GM19372 (cell line): ENCODE measurements around the gene STX2.

Experiments used
- ATAC-seq: cut with Tn5 transposase; IDR thresholded peaks from one replicate; pipeline ENCODE4 v1.9.1; 2021; ENCODE audit warnings: mild to moderate bottlenecking, low read depth, moderate library complexity; ENCODE audit not compliant: unreplicated experiment

The STX2 gene

GRCh38 chr12:130831876-130832405 lies 7.1 kb downstream of the STX2 start:
- no peak for ATAC-seq

- ATAC-seq = no peak
These were observed 7.8 kb downstream of the STX2 start for GRCh38 chr12:130831246-130831645.

- ATAC-seq = no peak
These were observed 8.9 kb downstream of the STX2 start for GRCh38 chr12:130830246-130830551.

- ATAC-seq = no peak
These were observed 9.4 kb downstream of the STX2 start for GRCh38 chr12:130829391-130830245.

GRCh38 chr12:130828895-130829294 lies 10.2 kb downstream of the STX2 start:
- ATAC-seq = no peak

GRCh38 chr12:130827432-130827831 lies 11.6 kb downstream of the STX2 start:
- ATAC-seq = no peak

- no peak for ATAC-seq
These were observed 12.8 kb downstream of the STX2 start for GRCh38 chr12:130826151-130826801.

GRCh38 chr12:130825771-130826150 lies 13.3 kb downstream of the STX2 start:
- ATAC-seq = no peak

GRCh38 chr12:130819681-130820080 lies 19.4 kb downstream of the STX2 start:
- no peak for ATAC-seq

GRCh38 chr12:130818635-130819576 lies 20.1 kb downstream of the STX2 start:
- ATAC-seq = peak; percentile 89

GRCh38 chr12:130818272-130818634 lies 20.8 kb downstream of the STX2 start:
- ATAC-seq = peak; percentile 22

- ATAC-seq = no peak
These were observed 21.2 kb downstream of the STX2 start for GRCh38 chr12:130817804-130818203.

GRCh38 chr12:130816097-130816496 lies 23.0 kb downstream of the STX2 start:
- no peak for ATAC-seq

GRCh38 chr12:130815028-130815741 lies 23.9 kb downstream of the STX2 start:
- no peak for ATAC-seq

- ATAC-seq = no peak
These were observed 25.1 kb downstream of the STX2 start for GRCh38 chr12:130813949-130814348.

GRCh38 chr12:130813436-130813835 lies 25.6 kb downstream of the STX2 start:
- no peak for ATAC-seq

GRCh38 chr12:130809791-130810190 lies 29.3 kb downstream of the STX2 start:
- ATAC-seq = no peak

- no peak for ATAC-seq
These were observed 31.7 kb downstream of the STX2 start for GRCh38 chr12:130807309-130807708.

- no peak for ATAC-seq
These were observed 32.5 kb downstream of the STX2 start for GRCh38 chr12:130806574-130806973.

- ATAC-seq = no peak
These were observed 33.4 kb downstream of the STX2 start for GRCh38 chr12:130805635-130806034.
